NCI-H2171 treated with DMSO at 0.1 percent for 48 hours (cell line): ENCODE measurements around the gene ELOVL6.

Source experiments
- DNase-seq: peaks from one replicate; lab custom pipeline; 2025; lab: John Stamatoyannopoulos, UW

The ELOVL6 gene

DNA sequence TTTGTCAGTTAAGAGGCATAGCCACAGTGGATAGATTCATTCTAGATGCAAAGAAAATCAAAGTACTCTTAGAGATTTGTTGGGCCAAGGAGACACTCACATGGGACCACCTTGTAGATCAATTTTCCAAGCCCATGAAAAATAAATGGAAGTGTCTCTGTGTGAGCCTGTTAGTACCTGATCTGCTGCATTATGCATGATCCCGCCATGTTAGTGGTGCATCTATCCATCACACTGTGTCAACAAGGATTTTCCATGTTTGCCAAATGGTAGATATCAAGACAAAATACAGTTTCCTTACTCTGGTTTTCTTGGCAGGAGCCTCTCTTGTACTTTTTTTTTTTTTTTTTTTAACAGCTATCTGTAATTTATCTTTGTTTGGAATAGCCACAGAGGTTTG, 173.4 kb downstream of the ELOVL6 start:
- DNase-seq = no peak

DNA sequence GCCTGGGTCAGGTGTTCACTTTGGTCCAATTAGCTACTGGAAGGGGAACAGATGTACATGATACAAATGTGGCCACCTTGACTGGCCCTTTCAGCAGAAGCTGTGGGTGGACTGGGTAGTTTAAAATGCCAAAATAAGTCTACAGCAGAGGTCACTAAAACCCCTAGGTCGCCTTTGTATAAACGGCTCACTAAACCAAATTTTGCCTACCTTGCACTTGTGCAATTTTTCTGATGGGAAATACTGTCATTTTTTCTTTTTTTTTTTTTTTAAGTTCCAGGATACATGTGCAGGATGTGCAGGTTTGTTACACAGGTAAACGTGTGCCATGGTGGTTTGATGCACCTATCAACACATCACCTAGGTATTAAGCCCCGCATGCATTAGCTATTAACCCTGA, 176.0 kb downstream of the ELOVL6 start:
- no peak for DNase-seq

DNA sequence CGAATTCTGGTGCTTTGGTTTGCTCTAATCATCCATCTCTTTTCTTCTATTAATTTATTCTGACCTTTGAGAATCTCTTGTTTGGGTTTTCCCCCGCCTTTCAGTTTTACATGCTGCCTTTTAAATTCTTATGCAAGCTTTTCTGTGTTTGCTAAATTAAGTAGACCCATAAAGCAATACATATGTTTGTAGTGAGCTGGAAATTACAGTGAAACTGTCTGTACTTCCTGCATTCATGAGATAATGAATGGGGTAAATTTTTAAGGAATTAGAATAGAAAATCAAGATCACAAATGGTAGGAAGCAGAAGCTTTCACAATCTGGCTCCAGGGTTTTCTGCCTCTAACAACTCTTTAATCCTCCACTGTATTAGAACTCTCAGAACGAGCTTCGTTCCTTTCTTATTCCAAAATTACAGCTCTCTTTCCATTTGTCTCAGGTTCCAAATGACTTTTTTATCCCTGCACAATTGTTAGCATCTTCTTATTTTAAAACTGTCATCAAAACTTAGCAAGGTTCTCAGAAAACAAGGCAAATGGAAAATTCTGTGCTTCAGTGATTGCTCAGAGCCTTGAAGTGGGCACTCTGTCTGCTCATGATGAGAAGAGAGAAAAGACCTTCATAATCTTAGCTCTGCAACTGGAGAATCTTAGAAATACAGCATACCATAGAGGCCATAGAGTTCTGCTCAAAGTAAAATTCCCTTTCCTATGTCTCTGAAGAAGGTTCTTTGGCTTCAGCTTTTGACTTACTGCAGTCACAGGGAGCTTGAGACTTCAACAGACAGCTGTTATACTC, 177.6 kb downstream of the ELOVL6 start:
- DNase-seq = no peak

DNA sequence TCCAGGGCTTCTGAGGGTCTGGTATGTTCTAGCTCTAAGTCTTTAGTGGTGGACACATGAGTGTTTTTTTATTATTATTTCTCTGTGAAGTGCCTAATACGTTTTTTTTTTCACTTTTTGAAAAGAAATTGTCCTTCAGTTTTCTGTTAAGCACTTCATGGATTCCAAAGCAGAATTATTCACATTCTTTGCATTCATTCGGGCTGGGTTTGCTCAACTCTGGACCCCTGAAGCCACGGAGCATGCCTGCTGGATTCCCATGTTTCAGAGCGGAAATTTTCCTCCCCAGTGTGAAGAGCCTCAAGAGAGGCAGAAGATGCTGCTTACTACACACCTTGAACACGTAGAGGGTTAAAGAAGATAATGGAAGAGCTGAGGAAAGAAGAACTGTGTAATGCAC, 178.3 kb downstream of the ELOVL6 start:
- DNase-seq = no peak

DNA sequence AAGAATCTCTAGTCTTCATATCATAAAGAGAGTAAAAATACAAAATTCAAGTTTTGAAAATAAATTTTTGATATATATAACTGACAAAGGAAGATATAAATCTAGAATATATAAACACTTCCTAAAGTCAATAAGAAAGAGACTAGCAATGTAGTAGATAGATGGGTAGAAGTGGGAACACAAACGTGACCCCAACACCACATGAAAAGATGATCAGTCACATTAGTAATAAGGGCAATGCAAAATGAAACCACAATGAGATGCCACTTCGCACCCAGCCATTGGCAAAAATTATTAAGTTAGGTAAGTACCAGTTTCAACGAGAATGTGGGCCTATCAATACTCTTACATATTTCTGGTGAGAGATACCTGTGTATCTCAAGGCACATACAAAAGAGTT, 179.3 kb downstream of the ELOVL6 start:
- DNase-seq = no peak

DNA sequence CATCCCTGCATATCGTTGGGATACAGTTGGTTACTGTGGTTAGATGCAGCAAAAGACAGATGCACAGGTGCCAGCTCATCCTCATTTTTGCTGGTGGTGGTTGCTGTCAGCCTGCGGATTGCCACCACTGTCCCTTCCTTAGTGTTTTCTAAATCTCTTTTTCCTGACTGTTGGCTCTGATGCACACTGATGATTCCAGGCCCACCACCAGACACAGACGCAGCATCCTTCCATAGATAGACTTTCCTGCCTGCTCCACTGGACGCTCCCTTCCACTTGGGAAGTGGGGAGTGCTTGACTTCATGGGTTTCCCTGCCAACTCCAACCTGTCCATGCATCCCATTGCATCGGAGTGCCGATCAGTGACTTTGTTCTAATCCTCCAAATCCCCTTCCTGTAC, 184.2 kb downstream of the ELOVL6 start:
- DNase-seq = no peak

DNA sequence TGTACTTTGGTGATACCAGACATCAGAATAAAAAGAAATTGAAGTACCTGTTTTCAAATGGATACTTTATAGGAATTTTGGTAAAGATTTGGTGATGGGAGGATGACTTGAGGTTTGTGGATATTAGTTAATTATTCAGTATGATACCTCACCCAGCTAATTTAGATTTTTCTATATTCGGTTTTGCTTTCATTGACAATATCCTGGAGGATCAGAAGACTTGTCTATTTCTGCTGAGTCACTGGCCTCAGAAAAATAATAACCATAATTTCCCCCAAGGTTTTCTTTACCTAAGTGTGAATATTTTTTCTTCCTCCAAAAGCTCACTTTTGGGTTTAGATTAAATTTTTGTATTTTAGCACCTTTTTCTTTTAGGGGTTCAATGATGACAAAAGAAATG, 185.5 kb downstream of the ELOVL6 start:
- no peak for DNase-seq

DNA sequence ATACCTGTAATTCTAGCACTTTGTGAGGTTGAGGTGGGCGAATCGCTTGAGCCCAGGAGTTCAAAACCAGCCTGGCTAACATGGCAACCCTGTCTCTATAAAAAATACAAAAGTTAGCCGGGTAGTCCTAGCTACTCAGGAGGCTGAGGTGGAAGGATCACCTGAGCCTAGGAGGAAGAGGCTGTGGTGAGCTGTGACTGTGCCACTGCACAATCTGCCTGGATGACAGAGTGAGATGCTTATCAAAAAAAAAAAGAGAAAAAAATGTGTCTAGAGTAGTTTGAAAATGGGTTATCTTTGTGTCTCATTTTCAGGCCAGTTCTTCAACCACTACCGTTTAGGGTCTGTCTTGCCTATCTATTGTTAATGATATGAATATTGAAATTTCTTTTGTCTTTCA, 187.6 kb downstream of the ELOVL6 start:
- no peak for DNase-seq

DNA sequence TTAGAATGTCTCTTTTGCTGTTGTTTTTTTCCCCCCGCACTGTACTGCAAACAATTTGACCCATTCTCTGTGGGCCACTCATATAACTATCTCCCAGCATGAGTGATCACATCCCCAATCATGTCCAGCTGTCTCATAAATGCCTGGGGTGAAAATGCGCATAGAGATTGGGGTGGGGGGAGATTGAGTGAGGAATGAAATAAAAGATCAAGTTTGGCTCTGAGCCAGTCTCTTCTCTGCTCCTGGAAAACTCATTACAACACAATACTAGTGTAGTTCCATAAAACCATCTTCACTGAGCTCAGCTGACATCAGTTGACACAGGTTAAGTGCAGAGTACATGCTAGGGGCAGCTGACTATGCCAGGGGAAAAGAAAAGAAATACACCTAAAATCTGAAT, 188.9 kb downstream of the ELOVL6 start:
- DNase-seq = no peak

DNA sequence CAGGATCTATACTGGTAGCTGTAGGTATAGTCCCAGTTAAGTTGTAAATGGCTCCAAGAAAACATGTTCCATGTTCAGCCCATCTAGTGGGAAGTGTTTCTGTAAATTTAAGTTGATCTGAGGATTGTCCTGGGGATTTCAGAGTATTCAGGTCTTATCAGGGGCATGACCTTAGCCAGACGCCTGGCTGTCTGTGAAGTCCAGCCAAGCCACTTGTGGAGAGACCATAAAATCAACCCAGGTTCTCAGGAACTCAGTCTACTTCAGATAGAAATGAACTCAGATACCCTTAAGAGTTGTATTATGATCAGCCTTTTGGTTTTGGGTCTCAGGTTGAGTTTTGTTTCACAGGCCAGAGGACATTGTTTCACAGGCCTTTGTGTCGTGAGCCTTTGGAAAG, 189.9 kb downstream of the ELOVL6 start:
- DNase-seq = no peak

DNA sequence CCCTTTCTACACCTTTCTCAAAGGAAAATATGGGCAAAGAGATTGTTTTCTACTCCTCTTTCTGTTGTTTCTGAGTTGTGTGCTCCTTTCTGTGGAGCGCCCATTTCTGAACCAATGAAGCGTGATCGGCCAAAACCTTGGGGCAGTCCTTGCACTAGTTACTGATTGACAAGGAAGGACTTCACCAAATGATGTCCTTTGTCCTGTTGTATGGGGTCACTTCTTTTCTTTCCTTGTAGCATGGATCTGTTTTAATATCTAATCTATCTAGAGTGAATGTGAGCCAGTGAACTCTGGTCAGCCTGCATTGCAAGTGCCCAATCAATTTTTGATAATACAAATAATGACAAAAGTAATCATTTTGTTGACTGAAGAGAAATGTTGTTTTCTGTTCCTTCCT, 191.2 kb downstream of the ELOVL6 start:
- DNase-seq = no peak

DNA sequence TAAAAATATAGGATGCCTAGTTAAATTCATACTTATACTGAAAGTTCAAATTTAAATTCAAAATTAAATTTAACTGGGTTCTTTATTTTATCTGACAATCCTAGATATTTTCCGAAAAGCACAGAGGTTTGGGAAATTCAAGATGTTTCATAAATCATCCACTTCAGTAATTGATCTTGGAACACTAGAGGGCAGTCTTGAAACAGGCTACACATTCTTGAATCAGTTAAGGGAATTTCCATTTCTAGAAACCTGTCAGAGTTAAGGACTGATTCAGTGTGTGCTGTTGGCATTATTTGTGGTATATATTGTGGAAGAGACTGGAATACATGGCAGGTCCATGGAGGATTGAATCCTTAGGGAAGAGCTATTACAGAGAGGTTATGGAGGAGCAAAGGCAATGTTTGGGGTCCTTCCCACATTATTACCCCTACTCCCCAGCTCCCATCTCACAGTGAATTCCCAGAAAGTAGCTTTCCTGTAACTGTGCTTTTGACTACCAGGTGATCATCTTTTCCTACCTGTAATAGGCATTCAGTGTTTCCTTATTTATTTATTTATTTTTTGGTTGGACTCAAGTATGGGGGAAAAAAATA, 192.9 kb downstream of the ELOVL6 start:
- peak; percentile 9 for DNase-seq

DNA sequence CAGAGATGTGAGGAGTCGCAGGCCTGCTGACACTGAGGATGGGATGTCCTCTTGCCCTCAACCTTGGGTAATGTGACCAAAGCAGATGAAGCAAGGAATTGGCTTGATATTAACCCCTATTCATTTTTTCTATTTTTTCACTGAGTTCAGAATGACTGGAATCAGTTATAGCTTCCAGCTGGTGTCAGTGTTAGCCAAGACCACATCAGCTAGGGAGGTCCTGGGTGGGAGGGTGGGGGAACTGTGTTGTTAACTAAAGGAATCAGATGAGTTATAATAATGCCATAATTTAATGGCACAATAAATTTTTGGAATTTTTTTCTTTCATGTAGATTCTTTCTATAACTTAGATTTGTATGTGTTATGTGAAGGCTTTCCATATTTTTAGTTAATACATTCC, 193.9 kb downstream of the ELOVL6 start:
- DNase-seq = no peak

DNA sequence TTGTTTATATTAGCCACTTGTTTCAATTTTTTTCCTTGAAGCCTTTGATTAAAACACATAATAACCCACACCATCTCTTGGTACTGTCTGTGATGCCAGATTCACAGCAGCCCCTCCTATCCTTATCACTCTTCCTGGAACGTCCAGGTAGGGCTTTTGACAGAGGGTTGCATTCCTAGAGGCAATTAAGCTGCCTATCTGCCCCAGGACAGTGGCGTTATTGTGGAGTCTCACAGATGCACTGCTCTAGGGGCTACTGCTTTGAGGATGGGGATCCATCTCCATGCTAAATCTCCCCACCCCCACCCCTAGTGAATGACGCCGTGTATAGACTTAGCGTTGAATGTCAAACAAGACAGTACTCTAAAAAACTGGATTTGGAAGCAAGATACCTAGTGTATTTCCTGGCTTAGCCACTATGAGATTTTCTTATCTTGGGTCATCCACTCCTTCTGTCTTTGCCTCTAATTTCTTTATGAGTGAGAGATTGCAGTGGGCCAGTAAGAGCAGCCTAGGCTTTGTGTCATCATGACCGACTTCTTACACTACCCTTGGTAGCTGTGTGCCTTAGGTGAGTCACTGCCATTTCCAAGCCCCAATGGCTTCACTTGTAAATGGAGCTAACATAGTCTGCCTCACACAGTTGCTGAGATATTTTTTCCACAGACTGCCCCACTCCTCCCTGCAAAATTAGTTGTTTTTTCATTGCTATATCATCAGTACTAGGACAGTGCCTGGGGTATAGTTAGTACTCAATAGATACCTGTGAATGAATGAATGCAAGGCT, 194.8 kb downstream of the ELOVL6 start:
- DNase-seq = no peak

DNA sequence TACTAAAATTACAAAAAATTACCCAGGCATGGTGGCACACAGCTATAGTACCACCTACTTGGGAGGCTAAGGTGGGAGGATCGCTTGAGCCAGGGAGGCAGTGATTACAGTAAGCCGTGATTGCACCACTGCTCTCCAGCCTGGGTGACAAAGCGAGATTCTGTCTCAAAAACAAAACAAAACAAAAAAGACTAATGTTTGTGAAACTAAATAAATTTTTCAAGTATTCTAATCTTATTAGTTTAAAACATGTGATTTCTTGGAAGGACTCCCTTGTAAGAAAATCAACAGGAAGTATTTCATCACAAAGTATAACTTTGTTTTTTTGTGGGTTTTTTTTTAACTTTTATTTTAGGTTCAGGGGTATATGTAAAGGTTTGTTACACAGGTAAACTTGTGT, 196.1 kb downstream of the ELOVL6 start:
- no peak for DNase-seq

DNA sequence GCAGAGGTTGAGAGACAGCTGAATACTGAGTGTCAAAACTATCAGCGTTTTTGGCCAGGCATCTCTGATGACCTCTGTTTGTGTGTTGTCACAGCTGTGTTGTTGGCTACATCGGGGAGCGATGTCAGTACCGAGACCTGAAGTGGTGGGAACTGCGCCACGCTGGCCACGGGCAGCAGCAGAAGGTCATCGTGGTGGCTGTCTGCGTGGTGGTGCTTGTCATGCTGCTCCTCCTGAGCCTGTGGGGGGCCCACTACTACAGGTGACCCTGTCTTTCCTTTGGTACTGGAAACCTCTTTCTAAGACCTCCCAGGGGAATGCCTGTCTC, 198.9 kb downstream of the ELOVL6 start:
- no peak for DNase-seq

DNA sequence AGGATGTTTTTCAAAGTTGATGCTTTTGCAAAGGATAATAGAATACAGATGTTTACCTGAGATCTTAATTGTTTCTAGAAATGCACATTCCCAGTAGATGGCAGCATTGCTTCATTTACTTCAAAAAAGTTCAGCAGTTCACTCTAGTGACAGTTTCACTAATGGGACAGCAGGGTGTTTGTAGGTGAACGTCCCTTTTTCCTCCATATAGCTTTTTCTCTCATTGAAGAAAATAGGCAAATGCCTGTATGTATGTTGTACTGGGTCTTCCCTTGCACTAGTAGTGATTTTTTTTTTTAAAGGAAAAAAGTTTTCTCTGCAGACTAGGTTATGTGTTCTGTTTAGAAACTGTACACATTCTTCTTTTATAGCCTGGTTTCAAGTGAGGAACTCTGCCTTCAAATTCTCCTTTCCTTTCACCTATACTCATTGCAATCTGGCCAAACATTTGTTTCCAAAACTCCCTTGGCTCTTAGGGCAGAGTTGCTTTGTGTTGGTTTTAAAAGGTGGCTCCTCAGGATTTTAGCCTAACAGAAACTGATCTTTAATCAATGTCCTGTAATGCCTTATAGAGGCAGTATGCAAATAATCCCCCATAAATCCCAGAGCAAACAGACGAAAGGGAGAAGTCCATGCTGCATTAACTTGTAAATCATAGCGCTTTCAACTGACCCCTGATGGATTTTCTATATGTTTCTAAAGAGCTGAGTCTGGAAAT, 199.4 kb downstream of the ELOVL6 start:
- DNase-seq = peak; percentile 3

DNA sequence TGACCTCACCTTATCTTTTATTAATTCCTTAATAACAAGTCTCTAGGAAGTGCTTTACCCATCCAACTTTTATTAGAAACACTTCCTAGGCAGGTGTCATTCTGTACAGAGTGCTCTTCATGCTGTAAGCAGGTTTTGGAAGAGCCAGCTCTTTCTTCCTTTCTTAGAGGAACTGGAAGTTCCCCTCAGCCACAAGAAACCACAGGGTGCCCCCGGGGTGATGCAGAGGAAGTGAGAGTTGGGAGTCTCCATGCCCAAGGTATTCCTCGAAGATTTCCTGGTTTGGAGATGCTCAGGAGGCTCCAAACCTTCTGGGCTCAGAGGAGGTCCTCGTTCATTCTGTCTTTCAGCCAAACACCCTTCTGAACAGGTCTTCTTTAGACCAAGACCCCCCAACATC, 201.9 kb downstream of the ELOVL6 start:
- DNase-seq = no peak
